ENCODE data around the gene LRFN2. TPM values are rescaled to one million over a fixed set of nuclear protein-coding genes. Genes with fewer than 3 reads are reported as not detected.

LRFN2 gene
- total RNA-seq, 1 donor = not detected

DNA sequence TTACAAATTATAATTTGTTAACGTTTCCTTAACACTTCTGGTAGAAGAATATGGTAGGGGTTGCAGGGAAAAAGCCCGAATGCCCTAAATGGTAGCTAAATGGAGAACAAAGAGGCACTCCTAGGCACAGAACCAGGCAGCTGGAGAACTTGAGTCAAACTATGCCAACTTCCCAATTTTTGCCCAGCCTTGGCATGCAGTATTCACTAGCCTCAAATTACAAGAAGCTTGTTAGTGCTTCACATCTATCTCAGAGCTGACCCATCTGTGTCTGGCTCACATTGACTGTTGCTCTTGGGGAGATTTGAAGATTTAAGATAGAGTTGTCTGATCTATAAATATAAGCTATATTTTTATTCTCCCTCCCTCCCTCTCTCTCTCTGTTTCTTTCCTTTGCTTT is 19.4 kb upstream of the LRFN2 start:
- DNase-seq (ENCODE audit: insufficient read length, low spot score, missing footprints) = no peak
- Histone ChIP-seq H3K4me1 (ENCODE audit: insufficient read depth, low read length) (no peaks in the 10 kb centered on the region), H3K4me3 (ENCODE audit: insufficient read depth, low read length) (no peak overlapping the region), H3K27ac (ENCODE audit: low read depth, low read length) (no peak overlapping the region), H3K9me3 (ENCODE audit: low read depth, low read length) (no peaks in the 10 kb centered on the region), H3K27me3 (ENCODE audit: insufficient read depth, low read length) (no peaks in the 10 kb centered on the region), H3K36me3 (ENCODE audit: insufficient read depth, low read length) (no peaks in the 10 kb centered on the region), H2AFZ (ENCODE audit: low read length) (no peak overlapping the region), H3K4me2 (ENCODE audit: insufficient read depth, low read length) (no peak overlapping the region), H4K20me1 (ENCODE audit: insufficient read depth, low read length) (no peaks in the 10 kb centered on the region), H3K79me2 (ENCODE audit: insufficient read depth, low read length) (no peaks in the 10 kb centered on the region)
- TF ChIP-seq CTCF (IDR thresholded peaks at IDR 0.05; ENCODE audit: extremely low read depth, low read depth, low read length) = no peak

GRCh38 chr6:40604082-40604481 is 16.9 kb upstream of the LRFN2 start:
- no peaks in the 10 kb centered on the region for H3K79me2 ChIP-seq (ENCODE audit: insufficient read depth, low read length)
- no peaks in the 10 kb centered on the region for H3K9me3 ChIP-seq (ENCODE audit: low read depth, low read length)
- no peaks in the 10 kb centered on the region for H3K36me3 ChIP-seq (ENCODE audit: insufficient read depth, low read length)
- H4K20me1 ChIP-seq (ENCODE audit: insufficient read depth, low read length) = no peaks in the 10 kb centered on the region
- TF ChIP-seq CTCF (IDR thresholded peaks at IDR 0.05; ENCODE audit: extremely low read depth, low read depth, low read length) = no peak
- no peaks in the 10 kb centered on the region for H3K4me1 ChIP-seq (ENCODE audit: insufficient read depth, low read length)
- no peak for DNase-seq (ENCODE audit: insufficient read length, low spot score, missing footprints)
- H3K4me3 ChIP-seq (ENCODE audit: insufficient read depth, low read length) = no peak overlapping the region
- no peaks in the 10 kb centered on the region for H3K27me3 ChIP-seq (ENCODE audit: insufficient read depth, low read length)
- no peak overlapping the region for H3K27ac ChIP-seq (ENCODE audit: low read depth, low read length)
- no peak overlapping the region for H2AFZ ChIP-seq (ENCODE audit: low read length)
- H3K4me2 ChIP-seq (ENCODE audit: insufficient read depth, low read length) = no peak overlapping the region

- Histone ChIP-seq H3K4me2 (ENCODE audit: insufficient read depth, low read length) (no peak overlapping the region), H3K27ac (ENCODE audit: low read depth, low read length) (no peak overlapping the region), H3K4me3 (ENCODE audit: insufficient read depth, low read length) (no peak overlapping the region), H3K4me1 (ENCODE audit: insufficient read depth, low read length) (no peaks in the 10 kb centered on the region), H3K36me3 (ENCODE audit: insufficient read depth, low read length) (no peaks in the 10 kb centered on the region), H3K9me3 (ENCODE audit: low read depth, low read length) (no peaks in the 10 kb centered on the region), H2AFZ (ENCODE audit: low read length) (no peak overlapping the region), H4K20me1 (ENCODE audit: insufficient read depth, low read length) (no peaks in the 10 kb centered on the region), H3K79me2 (ENCODE audit: insufficient read depth, low read length) (no peaks in the 10 kb centered on the region), H3K27me3 (ENCODE audit: insufficient read depth, low read length) (no peaks in the 10 kb centered on the region)
- no peak for TF ChIP-seq CTCF (IDR thresholded peaks at IDR 0.05; ENCODE audit: extremely low read depth, low read depth, low read length)
- no peak for DNase-seq (ENCODE audit: insufficient read length, low spot score, missing footprints)
These were observed 12.4 kb upstream of the LRFN2 start for GRCh38 chr6:40599555-40599954.

GRCh38 chr6:40598516-40598915 is 11.4 kb upstream of the LRFN2 start:
- DNase-seq (ENCODE audit: insufficient read length, low spot score, missing footprints) = no peak
- Histone ChIP-seq H3K9me3 (ENCODE audit: low read depth, low read length) (no peaks in the 10 kb centered on the region), H3K36me3 (ENCODE audit: insufficient read depth, low read length) (no peaks in the 10 kb centered on the region), H3K4me2 (ENCODE audit: insufficient read depth, low read length) (no peak overlapping the region), H3K27ac (ENCODE audit: low read depth, low read length) (no peak overlapping the region), H3K79me2 (ENCODE audit: insufficient read depth, low read length) (no peaks in the 10 kb centered on the region), H3K4me3 (ENCODE audit: insufficient read depth, low read length) (no peak overlapping the region), H2AFZ (ENCODE audit: low read length) (no peak overlapping the region), H3K27me3 (ENCODE audit: insufficient read depth, low read length) (no peaks in the 10 kb centered on the region), H4K20me1 (ENCODE audit: insufficient read depth, low read length) (no peaks in the 10 kb centered on the region), H3K4me1 (ENCODE audit: insufficient read depth, low read length) (no peaks in the 10 kb centered on the region)
- no peak for TF ChIP-seq CTCF (IDR thresholded peaks at IDR 0.05; ENCODE audit: extremely low read depth, low read depth, low read length)

All from osteoblast (primary cell).